Keratinocyte (primary cell): ENCODE measurements around the gene IGSF1. TPM values are rescaled to one million over a fixed set of nuclear protein-coding genes. Genes with fewer than 3 reads are reported as not detected.

Experiments used
- polyA plus RNA-seq, 5 experiments: library from polyadenylated mRNA; depleted of rRNA in 3 of 5; stranded (reverse) in 3 of 5; stranded (forward) in 1 of 5; unstranded in 1 of 5; fragments of >200 nt; gene quantifications; 1 replicate in 1 of 5; 2 replicates in 3 of 5; 3 replicates in 1 of 5; pipeline versions ENCODE4 v1.2.1 to v1.2.3, GENCODE V29; 2011 to 2012; ENCODE audit warnings: missing spikeins in 2 of 5, low read depth in 1 of 5, low replicate concordance in 1 of 5

Gene IGSF1
- polyA plus RNA-seq, 1 donor (not counting 4 experiments of a cell fraction or from before 2014, with no cell fraction given), result not detected

Other genes with a start within 250 kb of the IGSF1 start
- not detected in 3 replicates for gene ARHGAP36, start 231.0 kb downstream of the IGSF1 start, polyA plus RNA-seq